Measurements from ENCODE around the gene RYK. TPM values are rescaled to one million over a fixed set of nuclear protein-coding genes. Genes with fewer than 3 reads are reported as not detected.

The RYK gene
- total RNA-seq, 1 donor from 2014 or later: 85.0 TPM

DNA sequence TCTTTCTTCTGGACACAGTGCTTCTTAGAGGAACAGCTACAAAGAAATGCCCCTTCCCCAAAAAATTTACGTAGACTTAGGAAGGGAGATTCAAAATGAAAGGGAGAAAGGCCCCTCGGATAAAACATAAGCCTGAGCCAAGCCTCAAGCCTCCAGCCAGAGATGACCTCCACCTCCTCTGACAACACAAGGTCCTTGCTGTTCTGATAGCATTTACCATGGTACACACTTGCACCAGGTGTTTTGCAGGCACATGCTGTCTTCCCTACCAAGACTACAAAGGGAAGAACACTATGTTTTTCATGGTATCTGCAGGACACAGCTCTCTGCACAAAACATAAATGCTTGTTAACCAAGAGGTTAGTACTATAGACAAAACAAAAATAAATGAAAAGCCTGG, 27.8 kb downstream of the RYK start:
- Histone ChIP-seq H3K4me3 (ENCODE audit: low read depth, low read length) (no peak overlapping the region), H3K27me3 (ENCODE audit: control insufficient read depth, insufficient read depth, low read length) (no peaks in the 10 kb centered on the region), H3K36me3 (ENCODE audit: control insufficient read depth, insufficient read depth, low read length) (peaks cover 3% of the 10 kb centered on the region)
- DNase-seq (ENCODE audit: low read depth) (no peak), FAIRE-seq (no peak)
- TF ChIP-seq, protein P1, sequence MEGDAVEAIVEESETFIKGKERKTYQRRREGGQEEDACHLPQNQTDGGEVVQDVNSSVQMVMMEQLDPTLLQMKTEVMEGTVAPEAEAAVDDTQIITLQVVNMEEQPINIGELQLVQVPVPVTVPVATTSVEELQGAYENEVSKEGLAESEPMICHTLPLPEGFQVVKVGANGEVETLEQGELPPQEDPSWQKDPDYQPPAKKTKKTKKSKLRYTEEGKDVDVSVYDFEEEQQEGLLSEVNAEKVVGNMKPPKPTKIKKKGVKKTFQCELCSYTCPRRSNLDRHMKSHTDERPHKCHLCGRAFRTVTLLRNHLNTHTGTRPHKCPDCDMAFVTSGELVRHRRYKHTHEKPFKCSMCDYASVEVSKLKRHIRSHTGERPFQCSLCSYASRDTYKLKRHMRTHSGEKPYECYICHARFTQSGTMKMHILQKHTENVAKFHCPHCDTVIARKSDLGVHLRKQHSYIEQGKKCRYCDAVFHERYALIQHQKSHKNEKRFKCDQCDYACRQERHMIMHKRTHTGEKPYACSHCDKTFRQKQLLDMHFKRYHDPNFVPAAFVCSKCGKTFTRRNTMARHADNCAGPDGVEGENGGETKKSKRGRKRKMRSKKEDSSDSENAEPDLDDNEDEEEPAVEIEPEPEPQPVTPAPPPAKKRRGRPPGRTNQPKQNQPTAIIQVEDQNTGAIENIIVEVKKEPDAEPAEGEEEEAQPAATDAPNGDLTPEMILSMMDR (IDR thresholded peaks at IDR 0.05; ENCODE audit: insufficient read depth, low read length, severe bottlenecking): no peak

DNA sequence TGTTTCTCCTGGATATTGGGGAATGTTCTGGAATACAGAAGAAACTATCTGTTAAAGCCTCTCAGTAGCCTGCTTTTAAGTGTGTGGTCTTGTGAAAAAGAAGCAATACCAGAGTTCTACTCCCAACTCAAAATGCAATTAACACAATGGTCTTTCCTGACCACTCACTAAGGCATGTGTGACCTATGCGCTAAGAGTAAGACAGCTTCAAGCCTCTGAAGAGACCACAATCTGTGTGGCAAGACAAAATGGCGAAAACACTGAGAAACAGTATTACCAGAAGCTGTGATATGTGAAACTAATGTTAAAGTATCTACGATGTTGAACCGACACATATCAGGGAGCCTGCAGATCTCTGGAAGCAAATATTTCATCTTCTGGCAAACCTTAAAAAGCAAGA, 33.8 kb downstream of the RYK start:
- TF ChIP-seq, protein P1 (IDR thresholded peaks at IDR 0.05; ENCODE audit: insufficient read depth, low read length, severe bottlenecking): no peak
- no peak for DNase-seq (ENCODE audit: low read depth)
- FAIRE-seq: no peak
- Histone ChIP-seq H3K4me3 (ENCODE audit: low read depth, low read length) (no peak overlapping the region), H3K36me3 (ENCODE audit: control insufficient read depth, insufficient read depth, low read length) (peaks cover 4% of the 10 kb centered on the region), H3K27me3 (ENCODE audit: control insufficient read depth, insufficient read depth, low read length) (no peaks in the 10 kb centered on the region)

DNA sequence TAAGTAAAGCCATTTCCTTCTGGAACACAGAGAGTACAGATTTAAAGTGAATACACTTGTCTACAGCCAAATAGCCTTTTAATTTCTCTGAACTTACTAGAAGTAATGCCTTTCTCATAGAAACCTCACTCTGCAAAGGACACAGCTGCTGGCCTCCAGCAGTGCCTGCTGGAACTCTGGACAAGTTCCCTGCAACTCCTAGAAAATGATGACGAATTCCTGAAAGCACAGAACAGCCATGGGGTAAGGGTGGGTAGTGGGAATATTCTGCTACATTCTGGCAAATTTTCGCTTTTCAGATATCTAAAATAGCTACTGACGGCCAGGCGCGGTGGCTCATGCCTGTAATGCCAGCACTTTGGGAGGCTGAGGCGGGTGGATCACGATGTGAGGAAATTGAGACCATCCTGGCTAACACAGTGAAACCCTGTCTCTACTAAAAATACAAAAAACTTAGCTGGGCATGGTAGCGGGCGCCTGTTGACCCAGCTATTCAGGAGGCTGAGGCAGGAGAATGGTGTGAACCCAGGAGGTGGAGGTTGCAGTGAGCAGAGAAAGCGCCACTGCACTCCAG, 34.4 kb downstream of the RYK start:
- Histone ChIP-seq H3K4me3 (ENCODE audit: low read depth, low read length) (no peak overlapping the region), H3K36me3 (ENCODE audit: control insufficient read depth, insufficient read depth, low read length) (peaks cover 2% of the 10 kb centered on the region), H3K27me3 (ENCODE audit: control insufficient read depth, insufficient read depth, low read length) (no peaks in the 10 kb centered on the region)
- no peak for FAIRE-seq
- TF ChIP-seq, protein P1 (IDR thresholded peaks at IDR 0.05; ENCODE audit: insufficient read depth, low read length, severe bottlenecking): no peak
- no peak for DNase-seq (ENCODE audit: low read depth)

DNA sequence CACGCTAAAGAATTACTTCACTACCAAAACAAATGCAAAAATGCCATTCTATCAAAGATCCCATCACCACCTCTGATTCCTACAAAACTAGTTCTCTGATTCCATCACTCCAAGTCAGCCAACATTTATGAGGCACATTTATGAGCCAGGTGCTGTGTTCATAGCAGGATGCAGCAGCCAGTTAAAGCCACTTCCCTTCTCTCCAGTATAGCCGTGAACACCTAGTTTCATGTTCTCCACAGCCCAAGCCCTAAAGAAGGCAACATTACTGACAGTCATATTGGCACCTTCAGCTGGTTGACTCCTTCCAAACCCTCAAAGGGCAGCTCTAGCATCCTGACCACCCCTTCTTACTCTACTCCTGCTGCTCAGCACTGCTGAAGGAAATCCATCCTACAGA, 36.4 kb downstream of the RYK start:
- Histone ChIP-seq H3K36me3 (ENCODE audit: control insufficient read depth, insufficient read depth, low read length) (peaks cover 8% of the 10 kb centered on the region), H3K27me3 (ENCODE audit: control insufficient read depth, insufficient read depth, low read length) (no peaks in the 10 kb centered on the region), H3K4me3 (ENCODE audit: low read depth, low read length) (no peak overlapping the region)
- TF ChIP-seq, protein P1 (IDR thresholded peaks at IDR 0.05; ENCODE audit: insufficient read depth, low read length, severe bottlenecking): no peak
- DNase-seq (ENCODE audit: low read depth) (no peak), FAIRE-seq (no peak)

DNA sequence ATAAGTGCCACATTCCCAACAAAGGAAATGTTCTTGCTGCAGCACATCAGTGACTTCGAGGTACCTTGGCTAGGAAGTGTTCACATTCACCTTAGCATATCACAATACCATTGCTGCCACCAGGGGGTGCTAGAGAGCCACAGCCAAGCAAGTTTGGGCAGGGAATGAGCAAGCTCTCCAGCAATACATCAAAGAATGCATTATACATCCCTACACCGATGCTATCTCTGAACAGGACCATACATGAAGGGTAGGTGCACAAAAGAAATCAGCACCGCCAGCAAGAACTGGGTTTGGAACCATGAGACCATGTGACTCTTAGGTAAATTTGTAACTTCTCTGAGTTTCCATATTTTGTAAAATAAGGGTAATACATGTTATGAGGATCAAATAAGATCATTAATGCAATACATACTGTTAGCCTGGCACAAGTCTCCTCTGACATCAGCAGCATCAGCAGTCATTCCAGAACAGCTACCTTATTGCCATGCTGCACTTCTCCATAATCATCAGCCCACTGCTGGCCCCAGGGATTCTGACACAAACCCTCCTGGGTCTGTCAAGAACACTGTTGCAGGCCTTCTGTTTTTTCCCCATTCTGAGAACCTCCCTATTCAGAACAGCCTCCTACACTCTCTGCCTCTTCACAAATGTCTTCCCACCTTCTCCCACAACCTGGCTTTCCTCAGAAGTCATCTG, 37.5 kb downstream of the RYK start:
- FAIRE-seq (peak; percentile 68), DNase-seq (ENCODE audit: low read depth) (peak; percentile 87)
- Histone ChIP-seq H3K4me3 (ENCODE audit: low read depth, low read length) (no peak overlapping the region), H3K36me3 (ENCODE audit: control insufficient read depth, insufficient read depth, low read length) (peaks cover 8% of the 10 kb centered on the region), H3K27me3 (ENCODE audit: control insufficient read depth, insufficient read depth, low read length) (no peaks in the 10 kb centered on the region)
- TF ChIP-seq, protein P1 (IDR thresholded peaks at IDR 0.05; ENCODE audit: insufficient read depth, low read length, severe bottlenecking): peak; percentile 93
